Breast epithelium (tissue), 3 donors: ENCODE measurements around the gene CTSC.

Source experiments
- POLR2A ChIP-seq: fragments of 450-650 bp; IDR thresholded peaks from one replicate; pipeline ENCODE4 v1.6.1; 2016; ENCODE audit warnings: antibody characterized with exemption, mild to moderate bottlenecking, moderate library complexity
- POLR2AphosphoS5 ChIP-seq, 3 donors: sonication (generic); formaldehyde crosslinking; IDR thresholded peaks; one replicate each; pipeline ENCODE4 v1.6.1; 2017; ENCODE audit warnings: antibody characterized with exemption in 3 of 3
- TF ChIP-seq, protein P1 (sequence below), 3 donors: fragments of 450-650 bp; IDR thresholded peaks; one replicate each; pipeline ENCODE4 v1.5.1; 2016 to 2017; ENCODE audit warnings: antibody characterized with exemption in 3 of 3, mild to moderate bottlenecking in 3 of 3, moderate library complexity in 3 of 3

DNA sequence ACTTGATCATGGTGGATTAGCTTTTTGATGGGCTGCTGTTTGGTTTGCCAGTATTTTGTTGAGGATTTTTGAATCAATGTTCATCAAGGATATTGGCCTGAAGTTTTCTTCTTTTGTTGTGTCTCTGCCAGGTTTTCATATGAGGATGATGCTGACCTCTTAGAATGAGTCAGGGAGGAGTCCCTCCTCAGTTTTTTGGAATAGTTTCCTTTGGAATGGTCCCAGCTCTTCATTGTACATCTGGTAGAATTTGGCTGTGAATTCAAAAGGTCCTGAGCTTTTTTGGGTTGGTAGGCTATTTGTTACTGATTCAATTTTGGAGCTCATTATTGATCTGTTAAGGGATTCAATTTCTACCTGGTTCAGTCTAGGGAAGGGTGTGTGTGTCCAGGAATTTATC lies 78.1 kb downstream of the CTSC start:
- TF ChIP-seq, protein P1, sequence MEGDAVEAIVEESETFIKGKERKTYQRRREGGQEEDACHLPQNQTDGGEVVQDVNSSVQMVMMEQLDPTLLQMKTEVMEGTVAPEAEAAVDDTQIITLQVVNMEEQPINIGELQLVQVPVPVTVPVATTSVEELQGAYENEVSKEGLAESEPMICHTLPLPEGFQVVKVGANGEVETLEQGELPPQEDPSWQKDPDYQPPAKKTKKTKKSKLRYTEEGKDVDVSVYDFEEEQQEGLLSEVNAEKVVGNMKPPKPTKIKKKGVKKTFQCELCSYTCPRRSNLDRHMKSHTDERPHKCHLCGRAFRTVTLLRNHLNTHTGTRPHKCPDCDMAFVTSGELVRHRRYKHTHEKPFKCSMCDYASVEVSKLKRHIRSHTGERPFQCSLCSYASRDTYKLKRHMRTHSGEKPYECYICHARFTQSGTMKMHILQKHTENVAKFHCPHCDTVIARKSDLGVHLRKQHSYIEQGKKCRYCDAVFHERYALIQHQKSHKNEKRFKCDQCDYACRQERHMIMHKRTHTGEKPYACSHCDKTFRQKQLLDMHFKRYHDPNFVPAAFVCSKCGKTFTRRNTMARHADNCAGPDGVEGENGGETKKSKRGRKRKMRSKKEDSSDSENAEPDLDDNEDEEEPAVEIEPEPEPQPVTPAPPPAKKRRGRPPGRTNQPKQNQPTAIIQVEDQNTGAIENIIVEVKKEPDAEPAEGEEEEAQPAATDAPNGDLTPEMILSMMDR (IDR thresholded peaks at IDR 0.05), result no peak
- TF ChIP-seq POLR2A (no peak), POLR2AphosphoS5 (IDR thresholded peaks at IDR 0.05) (no peak)
